Measurements from ENCODE around the gene KCMF1.

The KCMF1 gene

GRCh38 chr2:84980263-84980983 lies 9.5 kb downstream of the KCMF1 start:
- DNase-seq (ENCODE audit: low read depth, low spot score) = no peak

- DNase-seq (ENCODE audit: low read depth, low spot score) = no peak
These were observed 15.1 kb downstream of the KCMF1 start for GRCh38 chr2:84986018-84986417.

- DNase-seq (ENCODE audit: low read depth, low spot score) = no peak
These were observed 18.5 kb downstream of the KCMF1 start for GRCh38 chr2:84989422-84989821.

- no peak for DNase-seq (ENCODE audit: low read depth, low spot score)
These were observed 19.0 kb downstream of the KCMF1 start for GRCh38 chr2:84989927-84990326.

- no peak for DNase-seq (ENCODE audit: low read depth, low spot score)
These were observed 20.6 kb downstream of the KCMF1 start for GRCh38 chr2:84991404-84992160.

- DNase-seq (ENCODE audit: low read depth, low spot score) = no peak
These were observed 24.9 kb downstream of the KCMF1 start for GRCh38 chr2:84995826-84996225.

- no peak for DNase-seq (ENCODE audit: low read depth, low spot score)
These were observed 25.9 kb downstream of the KCMF1 start for GRCh38 chr2:84996909-84997308.

GRCh38 chr2:84999553-84999955 lies 28.6 kb downstream of the KCMF1 start:
- DNase-seq (ENCODE audit: low read depth, low spot score) = no peak

- DNase-seq (ENCODE audit: low read depth, low spot score) = no peak
These were observed 30.6 kb downstream of the KCMF1 start for GRCh38 chr2:85001595-85001994.

GRCh38 chr2:85002534-85002933 lies 31.6 kb downstream of the KCMF1 start:
- no peak for DNase-seq (ENCODE audit: low read depth, low spot score)

GRCh38 chr2:85008252-85008651 lies 37.3 kb downstream of the KCMF1 start:
- no peak for DNase-seq (ENCODE audit: low read depth, low spot score)

GRCh38 chr2:85009019-85009618 lies 38.2 kb downstream of the KCMF1 start:
- no peak for DNase-seq (ENCODE audit: low read depth, low spot score)

GRCh38 chr2:85010404-85010803 lies 39.4 kb downstream of the KCMF1 start:
- no peak for DNase-seq (ENCODE audit: low read depth, low spot score)

GRCh38 chr2:85011098-85011497 lies 40.1 kb downstream of the KCMF1 start:
- DNase-seq (ENCODE audit: low read depth, low spot score) = no peak

- peak; percentile 29 for DNase-seq (ENCODE audit: low read depth, low spot score)
These were observed 40.8 kb downstream of the KCMF1 start for GRCh38 chr2:85011747-85012146.

GRCh38 chr2:85012431-85012830 lies 41.5 kb downstream of the KCMF1 start:
- DNase-seq (ENCODE audit: low read depth, low spot score) = no peak

GRCh38 chr2:85012855-85013254 lies 41.9 kb downstream of the KCMF1 start:
- no peak for DNase-seq (ENCODE audit: low read depth, low spot score)

- DNase-seq (ENCODE audit: low read depth, low spot score) = no peak
These were observed 44.8 kb downstream of the KCMF1 start for GRCh38 chr2:85015653-85016360.

- DNase-seq (ENCODE audit: low read depth, low spot score) = no peak
These were observed 45.5 kb downstream of the KCMF1 start for GRCh38 chr2:85016446-85016845.

- no peak for DNase-seq (ENCODE audit: low read depth, low spot score)
These were observed 46.6 kb downstream of the KCMF1 start for GRCh38 chr2:85017411-85018048.

- no peak for DNase-seq (ENCODE audit: low read depth, low spot score)
These were observed 47.1 kb downstream of the KCMF1 start for GRCh38 chr2:85018049-85018447.

- no peak for DNase-seq (ENCODE audit: low read depth, low spot score)
These were observed 48.2 kb downstream of the KCMF1 start for GRCh38 chr2:85019121-85019520.
